HG02852 (cell line): Measurements from ENCODE around the gene FFAR3.
"Not testable (repeated sequence)": the region's sequence is repeated elsewhere in the genome, so short reads cannot be mapped to it uniquely, and the experiment has no call there.

ENCODE experiments used
- ATAC-seq: cut with Tn5 transposase; IDR thresholded peaks from one replicate; pipeline ENCODE4 v1.9.1; 2021; ENCODE audit warnings: mild to moderate bottlenecking, moderate library complexity; ENCODE audit not compliant: unreplicated experiment

FFAR3 gene

GRCh38 chr19:35373492-35373891 lies 15.2 kb downstream of the FFAR3 start:
- no peak for ATAC-seq

- not testable (repeated sequence) for ATAC-seq
Observed at GRCh38 chr19:35374031-35374430, 15.8 kb downstream of the FFAR3 start.

GRCh38 chr19:35375505-35376307 lies 17.4 kb downstream of the FFAR3 start:
- no peak for ATAC-seq

- no peak for ATAC-seq
Observed at GRCh38 chr19:35377656-35378055, 19.4 kb downstream of the FFAR3 start.

GRCh38 chr19:35378356-35378755 lies 20.1 kb downstream of the FFAR3 start:
- ATAC-seq = no peak

- not testable (repeated sequence) for ATAC-seq
Observed at GRCh38 chr19:35379545-35379944, 21.3 kb downstream of the FFAR3 start.

GRCh38 chr19:35379992-35380391 lies 21.7 kb downstream of the FFAR3 start:
- no peak for ATAC-seq

- no peak for ATAC-seq
Observed at GRCh38 chr19:35380450-35381124, 22.3 kb downstream of the FFAR3 start.

- no peak for ATAC-seq
Observed at GRCh38 chr19:35381318-35381717, 23.1 kb downstream of the FFAR3 start.

GRCh38 chr19:35381926-35382325 lies 23.7 kb downstream of the FFAR3 start:
- no peak for ATAC-seq

- ATAC-seq = no peak
Observed at GRCh38 chr19:35383536-35383935, 25.3 kb downstream of the FFAR3 start.

GRCh38 chr19:35388277-35389054 lies 30.2 kb downstream of the FFAR3 start:
- ATAC-seq = no peak

GRCh38 chr19:35389192-35389861 lies 31.1 kb downstream of the FFAR3 start:
- ATAC-seq = no peak

- no peak for ATAC-seq
Observed at GRCh38 chr19:35392742-35393715, 34.8 kb downstream of the FFAR3 start.

- no peak for ATAC-seq
Observed at GRCh38 chr19:35395382-35396199, 37.3 kb downstream of the FFAR3 start.

GRCh38 chr19:35396240-35396885 lies 38.1 kb downstream of the FFAR3 start:
- ATAC-seq = no peak

GRCh38 chr19:35397064-35397463 lies 38.8 kb downstream of the FFAR3 start:
- ATAC-seq = no peak

- ATAC-seq = no peak
Observed at GRCh38 chr19:35398570-35398969, 40.3 kb downstream of the FFAR3 start.

- ATAC-seq = no peak
Observed at GRCh38 chr19:35399231-35399630, 41.0 kb downstream of the FFAR3 start.
